ENCODE results near the gene RELB.
"Not testable (repeated sequence)": the region's sequence is repeated elsewhere in the genome, so short reads cannot be mapped to it uniquely, and the experiment has no call there.

RELB gene

DNA sequence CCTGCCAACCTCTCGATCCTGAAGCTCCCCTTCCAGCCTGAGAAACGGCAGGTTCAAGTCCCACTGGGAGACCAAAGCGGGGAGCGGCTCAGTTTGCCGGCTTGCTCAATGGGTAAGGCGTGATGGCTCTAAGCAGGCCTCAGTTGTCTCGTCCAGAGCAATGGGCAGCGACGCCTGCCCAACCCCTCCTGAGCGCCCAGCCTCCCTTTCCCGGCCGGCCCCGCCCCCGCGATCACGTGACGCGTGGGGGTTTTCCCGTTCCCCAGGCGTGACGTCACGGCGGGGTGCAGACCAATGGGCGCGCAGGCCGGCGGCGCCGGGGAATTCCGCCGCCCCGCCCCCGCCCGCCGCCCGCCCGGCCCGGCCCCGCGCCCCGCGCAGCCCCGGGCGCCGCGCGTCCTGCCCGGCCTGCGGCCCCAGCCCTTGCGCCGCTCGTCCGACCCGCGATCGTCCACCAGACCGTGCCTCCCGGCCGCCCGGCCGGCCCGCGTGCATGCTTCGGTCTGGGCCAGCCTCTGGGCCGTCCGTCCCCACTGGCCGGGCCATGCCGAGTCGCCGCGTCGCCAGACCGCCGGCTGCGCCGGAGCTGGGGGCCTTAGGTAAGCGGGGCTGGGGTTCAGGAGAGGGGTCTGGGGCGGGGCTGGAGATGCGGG lies at the start of gene RELB:
TSS of gene RELB (plus strand) at position 378 of the 653 bp plus-strand sequence. CDS start at position 494, 116 bp downstream.
- peak in 55 of 56 donors; percentile 24 to 92 (median 74) for DNase-seq

DNA sequence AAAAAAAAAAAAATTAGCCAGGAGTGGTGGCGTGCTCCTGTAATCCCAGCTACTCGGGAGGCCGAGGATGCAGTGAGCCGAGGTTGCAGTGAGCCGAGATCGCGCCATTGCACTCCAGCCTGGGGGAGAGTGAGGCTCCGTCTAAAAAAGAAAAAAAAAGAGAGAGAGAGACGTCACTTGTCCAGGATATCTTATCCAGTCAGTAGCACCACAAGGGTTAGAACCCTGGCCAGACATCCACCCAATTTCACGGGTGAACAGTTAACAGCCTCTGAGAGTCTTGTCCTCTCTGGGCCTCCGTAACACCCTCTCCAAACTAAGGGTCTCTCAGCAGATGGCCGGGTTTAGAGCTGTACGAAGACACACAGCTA lies 47.0 kb upstream of the RELB start:
- peak in 2 of 56 donors; percentile 33 to 52 for DNase-seq

DNA sequence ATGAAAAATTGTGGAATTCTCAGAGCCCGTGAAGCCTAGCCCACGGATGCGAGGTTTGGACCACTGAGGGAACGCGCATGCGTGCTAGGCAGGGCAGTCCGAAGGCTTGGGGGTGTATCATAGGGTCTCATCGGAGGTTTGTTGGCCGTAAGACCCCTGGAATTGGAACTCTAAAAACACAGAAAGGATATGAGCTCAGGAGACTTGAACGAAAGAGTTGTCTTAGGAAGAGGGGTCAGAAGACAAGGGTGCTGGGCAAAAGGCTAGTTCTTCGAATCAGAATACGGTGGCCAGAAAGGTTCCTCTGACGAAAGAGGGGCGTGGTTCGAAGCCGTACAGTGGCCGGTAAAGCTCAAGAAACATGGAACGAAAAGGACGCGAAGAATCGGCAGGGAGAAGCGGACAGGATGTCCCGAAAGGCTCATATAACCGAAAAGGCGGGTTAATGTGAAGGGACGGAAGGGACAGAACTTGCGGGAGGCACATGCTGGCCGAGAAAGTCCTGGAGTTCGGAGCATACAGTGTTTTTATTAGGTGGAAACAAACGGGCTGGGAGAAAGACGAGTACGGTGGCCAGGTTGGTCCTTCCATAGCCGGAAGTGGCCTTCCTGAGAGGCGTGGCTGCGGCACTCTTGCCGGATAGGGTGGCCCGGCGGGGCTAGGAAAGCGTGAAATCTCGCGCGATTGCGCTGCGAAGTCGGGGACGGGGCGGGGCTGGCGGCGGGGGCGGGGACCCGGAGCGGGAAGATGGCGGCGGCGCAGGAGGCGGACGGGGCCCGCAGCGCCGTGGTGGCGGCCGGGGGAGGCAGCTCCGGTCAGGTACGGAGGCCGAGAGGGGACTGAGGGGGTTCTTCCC lies 46.4 kb upstream of the RELB start, which contains the start of gene CLPTM1:
TSS of gene CLPTM1 (plus strand) at position 732 of the 856 bp plus-strand sequence. CDS start at position 748, 16 bp downstream.
- peak; percentile 67 to 98 (median 92) for DNase-seq

DNA sequence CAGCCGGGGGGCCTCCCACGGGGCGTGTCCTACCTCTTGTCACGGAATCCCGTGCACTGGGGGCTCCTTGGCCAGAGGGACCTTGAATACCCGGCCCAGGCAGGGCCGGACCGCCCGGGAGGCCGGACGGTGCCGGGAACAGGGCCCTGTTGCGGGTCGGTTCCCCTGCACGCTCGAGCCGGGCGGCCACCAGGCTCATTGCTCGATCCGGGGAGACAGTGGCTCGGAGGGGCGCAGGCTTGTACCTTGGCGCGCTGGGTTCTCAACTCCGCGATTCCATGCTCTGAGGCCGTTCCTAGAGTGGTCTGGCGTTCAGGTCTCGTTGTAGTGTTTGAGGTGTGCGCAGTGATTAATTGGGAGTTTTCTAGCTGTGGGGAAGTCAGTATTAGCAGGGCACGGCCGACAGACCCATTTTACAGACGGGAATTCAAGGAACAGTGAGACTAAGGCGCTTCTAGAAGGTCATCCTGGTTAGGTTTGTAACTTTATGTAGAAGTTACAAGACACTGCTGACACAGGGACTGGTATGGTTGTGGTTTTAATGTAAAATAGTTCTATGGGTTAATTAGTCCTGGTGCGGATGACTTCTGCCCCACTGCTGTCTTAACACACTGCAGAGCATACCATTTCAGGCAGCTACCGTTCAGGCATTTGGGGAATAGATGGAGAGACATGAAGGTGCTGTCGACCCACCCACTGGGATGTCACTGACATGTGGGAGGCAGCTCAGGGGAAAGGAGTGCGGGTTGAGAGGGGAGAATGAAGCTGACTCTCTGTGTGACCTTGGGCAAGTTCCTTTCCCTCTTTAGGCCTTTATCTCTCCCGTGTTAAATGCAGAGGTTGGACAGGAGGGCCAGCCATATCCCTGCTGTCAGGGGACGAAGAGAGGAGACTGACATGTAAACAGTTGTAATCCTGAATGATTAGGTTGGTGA lies 45.5 kb upstream of the RELB start:
- DNase-seq: no peak

DNA sequence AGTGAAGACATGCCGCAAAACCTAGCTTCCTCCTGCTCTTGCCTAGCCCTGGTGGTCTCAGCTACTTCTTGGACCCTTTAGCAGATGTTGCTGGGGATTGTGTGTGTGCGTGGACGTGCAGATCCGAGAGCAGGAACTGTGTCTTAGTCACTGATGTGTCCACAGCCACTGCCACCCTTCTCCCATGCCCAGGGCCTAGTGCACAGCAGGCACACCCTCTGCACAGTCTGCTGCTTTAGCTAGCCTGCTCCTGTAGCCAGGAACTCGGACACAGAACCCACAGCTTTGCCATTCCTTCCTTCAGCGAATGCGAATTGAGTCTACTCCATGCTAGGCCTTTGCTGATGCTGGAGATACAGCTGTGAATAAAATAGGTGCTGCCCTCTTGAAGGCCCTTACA lies 43.7 kb upstream of the RELB start:
- no peak for DNase-seq

DNA sequence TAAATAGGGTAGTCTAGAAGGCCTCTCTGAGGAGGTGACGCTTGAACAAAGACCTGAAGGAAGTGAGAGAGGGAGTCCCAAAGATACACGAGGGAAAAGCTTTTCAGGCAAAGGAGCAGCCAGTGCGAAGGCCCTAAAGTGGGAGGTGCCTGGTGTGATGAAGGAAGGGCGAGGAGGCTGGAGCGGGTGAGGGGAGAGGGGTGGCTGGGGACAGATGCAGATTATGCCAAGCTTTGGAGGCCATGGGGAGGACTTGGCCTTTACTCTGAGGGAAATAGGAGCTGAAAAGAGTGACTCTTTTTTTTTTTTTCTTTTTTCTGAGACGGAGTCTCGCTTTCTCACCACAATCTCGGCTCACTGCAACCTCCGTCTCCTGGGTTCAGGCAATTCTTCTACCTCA lies 43.2 kb upstream of the RELB start:
- no peak for DNase-seq

DNA sequence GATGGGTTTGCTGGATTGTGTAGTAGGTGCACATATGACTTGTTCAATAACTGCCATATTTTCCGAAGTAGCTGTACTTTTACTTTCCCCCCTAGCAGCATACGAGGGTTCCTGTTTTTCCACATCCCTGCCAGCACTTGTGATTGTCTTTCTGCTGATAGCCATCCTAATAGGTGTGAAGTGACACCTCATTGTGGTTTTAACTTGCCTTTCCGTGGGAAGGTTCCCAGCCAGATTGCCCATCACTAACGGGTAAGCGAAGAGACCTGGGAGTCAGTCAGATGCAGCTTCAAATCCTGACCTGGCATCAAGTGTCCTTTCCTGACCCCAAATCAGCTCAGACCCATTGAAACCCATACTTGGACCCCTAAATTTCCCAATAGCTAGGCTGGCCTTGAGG lies 41.6 kb upstream of the RELB start:
- no peak for DNase-seq

DNA sequence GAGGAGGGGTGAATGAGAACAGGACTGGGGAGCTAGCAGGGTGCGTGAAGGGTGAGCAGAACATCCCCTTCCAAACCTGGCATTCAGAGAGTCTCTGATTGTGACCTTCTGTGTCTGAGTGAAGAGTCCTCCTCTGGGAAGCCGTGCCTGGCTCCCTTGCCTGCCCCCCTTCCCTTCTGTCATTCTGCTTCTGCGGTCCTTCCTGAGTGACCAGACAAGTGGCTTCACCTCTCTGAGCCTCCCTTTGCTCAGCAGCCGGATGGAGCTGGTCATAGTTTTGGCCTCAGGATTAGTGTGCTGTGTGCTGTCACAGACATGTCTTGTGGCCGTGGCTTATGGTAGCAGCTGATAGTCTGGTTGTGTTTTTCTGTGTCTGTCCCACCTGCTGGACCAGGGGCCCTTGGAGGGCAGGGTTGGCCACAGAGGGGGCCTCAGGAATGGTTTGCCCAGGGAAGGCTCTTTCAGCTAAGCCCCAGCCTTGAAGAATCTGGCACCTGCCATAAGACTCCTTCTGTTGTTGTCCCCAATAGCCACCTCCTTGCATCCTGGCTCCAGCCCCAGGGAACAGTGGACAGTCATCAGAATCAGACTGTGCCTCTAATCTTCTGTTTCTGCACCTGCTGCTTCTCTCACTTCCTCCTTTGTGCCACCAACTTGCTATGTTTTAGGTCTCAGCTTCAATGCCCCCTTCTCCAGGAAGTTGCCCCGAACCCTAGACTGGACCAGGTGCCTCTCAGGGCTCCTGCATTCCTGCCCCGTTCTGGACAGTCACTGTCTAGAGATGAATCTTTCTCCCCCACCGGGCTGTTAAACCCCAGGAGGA lies 40.1 kb upstream of the RELB start:
- no peak for DNase-seq

- no peak for DNase-seq
Observed at GRCh38 chr19:44961821-44962220, 39.4 kb upstream of the RELB start.

- no peak for DNase-seq
Observed at GRCh38 chr19:44968118-44968517, 33.1 kb upstream of the RELB start.

GRCh38 chr19:44968670-44969069 lies 32.6 kb upstream of the RELB start:
- no peak for DNase-seq

- DNase-seq: no peak
Observed at GRCh38 chr19:44969437-44969836, 31.8 kb upstream of the RELB start.

DNA sequence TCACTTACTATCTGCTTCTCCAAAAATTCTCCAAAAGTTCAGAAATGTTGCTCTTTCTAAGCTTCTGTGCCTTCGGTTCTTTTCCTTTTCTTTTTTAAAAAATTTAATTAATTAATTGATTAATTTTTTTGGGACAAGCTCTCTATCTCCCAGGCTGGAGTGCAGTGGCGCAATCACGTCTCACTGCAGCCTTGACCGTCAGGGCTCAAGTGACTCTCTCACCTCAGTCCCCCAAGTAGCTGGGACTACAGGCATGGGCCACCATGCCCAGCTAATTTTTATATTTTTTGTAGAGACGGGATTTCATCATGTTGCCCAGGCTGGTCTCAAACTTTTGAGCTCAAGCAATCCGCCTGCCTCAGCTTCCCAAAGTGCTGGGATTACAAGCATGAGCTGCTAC lies 29.8 kb upstream of the RELB start:
- not testable (repeated sequence) for DNase-seq

DNA sequence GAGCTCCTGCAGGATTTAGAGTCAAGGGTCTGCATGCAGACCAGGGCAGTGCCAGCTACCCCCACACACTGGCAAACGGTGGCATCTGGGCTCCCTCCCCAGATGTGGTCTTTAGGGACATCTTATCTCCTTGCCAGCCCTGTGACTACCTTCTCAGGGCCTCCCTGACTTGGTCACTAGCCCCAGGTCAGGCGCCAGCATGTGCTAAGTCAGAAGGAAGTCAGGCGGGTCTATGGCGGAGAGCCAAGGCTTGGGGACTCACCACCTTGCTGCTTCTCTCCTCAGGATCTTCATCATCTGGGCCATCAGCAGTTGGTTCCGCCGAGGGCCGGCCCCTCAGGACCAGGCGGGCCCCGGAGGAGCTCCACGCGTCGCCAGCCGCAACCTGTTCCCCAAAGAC lies 28.5 kb upstream of the RELB start:
- no peak for DNase-seq

- DNase-seq: no peak
Observed at GRCh38 chr19:44973982-44974735, 27.1 kb upstream of the RELB start.

- DNase-seq: no peak
Observed at GRCh38 chr19:44974857-44975256, 26.4 kb upstream of the RELB start.

DNA sequence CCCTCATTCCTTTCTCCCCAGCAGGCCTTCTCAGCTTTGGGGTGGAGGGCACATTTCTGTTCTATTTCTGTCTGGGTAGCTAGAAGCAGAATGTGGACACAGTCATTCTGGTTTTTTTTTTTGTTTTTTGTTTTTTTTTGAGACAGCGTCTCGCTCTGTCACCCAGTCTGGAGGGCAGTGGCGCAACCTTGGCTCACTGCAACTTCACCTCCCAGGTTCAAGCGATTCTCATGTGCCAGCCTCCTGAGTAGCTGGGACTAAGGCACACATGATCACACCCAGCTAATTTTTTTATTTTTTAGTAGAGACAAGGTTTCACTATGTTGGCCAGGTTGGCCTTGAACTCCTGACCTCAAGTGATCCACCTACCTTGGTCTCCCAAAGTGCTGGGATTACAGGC lies 25.8 kb upstream of the RELB start:
- no peak for DNase-seq

GRCh38 chr19:44984005-44984404 lies 17.3 kb upstream of the RELB start:
- DNase-seq: no peak

DNA sequence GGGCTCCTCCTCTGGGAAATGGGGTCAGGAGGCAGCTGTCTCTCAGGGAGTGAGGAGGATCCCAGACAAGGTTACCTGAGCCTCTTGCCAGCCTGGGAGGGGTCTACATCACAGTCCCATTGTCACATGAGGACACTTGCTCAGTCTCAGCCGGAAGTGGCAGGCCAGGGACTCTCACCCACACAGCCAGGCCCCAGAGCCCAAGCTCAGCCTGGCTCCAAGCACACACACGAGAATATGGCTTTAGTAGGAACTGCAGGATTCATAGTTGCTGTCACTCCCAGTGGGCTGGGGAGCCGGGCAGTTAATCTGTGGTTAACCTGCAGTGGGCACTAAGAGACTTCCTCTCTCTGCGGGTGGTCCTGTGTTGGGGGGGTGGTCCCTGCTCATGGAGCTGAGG lies 15.8 kb upstream of the RELB start:
- DNase-seq: no peak

DNA sequence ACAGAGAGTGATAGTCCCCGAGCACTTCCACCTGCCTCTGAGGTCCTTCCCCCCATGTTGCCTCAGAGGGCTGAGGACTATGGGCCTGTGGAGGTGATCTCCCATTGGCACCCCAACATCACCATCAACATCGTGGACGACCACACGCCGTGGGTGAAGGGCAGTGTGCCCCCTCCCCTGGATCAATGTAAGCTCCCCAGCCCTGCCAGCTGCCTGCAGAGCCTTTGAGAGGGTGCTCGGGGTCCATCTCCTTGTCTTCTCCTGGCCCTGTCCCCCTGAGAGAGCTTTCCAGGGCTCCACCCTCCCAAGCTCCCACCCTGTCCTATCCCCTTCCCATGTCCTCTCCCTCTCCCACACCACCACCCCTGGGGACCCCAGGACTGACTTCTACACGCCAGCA lies 14.9 kb upstream of the RELB start:
- DNase-seq: no peak

Measured in amygdala (tissue), 56 donors.